HEK293T (cell line): ENCODE measurements around the gene MGMT.

ENCODE experiments used
- FOXK2 ChIP-seq: fragments of 450-650 bp; IDR thresholded peaks from 2 replicates; pipeline ENCODE4 v1.6.1; 2016; ENCODE audit warnings: mild to moderate bottlenecking
- FOXM1 ChIP-seq: fragments of 450-650 bp; IDR thresholded peaks from 2 replicates; pipeline ENCODE4 v1.6.1; 2017; ENCODE audit warnings: mild to moderate bottlenecking, borderline replicate concordance
- HDGF ChIP-seq: fragments of 450-650 bp; IDR thresholded peaks from 2 replicates; pipeline ENCODE4 v1.6.1; 2017; ENCODE audit warnings: antibody characterized with exemption, borderline replicate concordance
- PKNOX1 ChIP-seq: fragments of 450-650 bp; IDR thresholded peaks from 2 replicates; pipeline ENCODE4 v1.6.1; 2016
- SP1 ChIP-seq: fragments of 450-650 bp; IDR thresholded peaks from 2 replicates; pipeline ENCODE4 v1.6.1; 2017

GRCh38 chr10:129788215-129788614 is 321.2 kb downstream of the MGMT start:
- TF ChIP-seq HDGF (no peak), PKNOX1 (no peak), SP1 (no peak), FOXK2 (no peak), FOXM1 (no peak)
